HCT116 (cell line): ENCODE results near the gene EFCAB5. TPM values are rescaled to one million over a fixed set of nuclear protein-coding genes. Genes with fewer than 3 reads are reported as not detected.

Experiments used
- ATAC-seq: fragments of 200-7000 bp; cut with Tn5 transposase; 2 replicates; pipeline ENCODE4 v1.9.1; 2020; ENCODE audit warnings: mild to moderate bottlenecking, moderate library complexity
- BruUV-seq: library from RNA; stranded (reverse); fragments of 400-500 nt; replicated peaks from 2 replicates; lab custom pipeline; 2021; lab: Mats Ljungman, UMichigan
- CTCF ChIA-PET: fragments of 300-600 bp; sonication (Branson Sonifier 250); formaldehyde crosslinking; loops from one replicate; lab custom pipeline; 2021; ENCODE audit warnings: antibody characterized with exemption; lab: Charles Lee
- POLR2A ChIA-PET: fragments of 300-600, 350-600 bp; sonication (Branson Sonifier 250); formaldehyde crosslinking; loops from one replicate; lab custom pipeline; 2021; ENCODE audit warnings: antibody characterized with exemption; lab: Charles Lee
- RAD21 ChIA-PET, 2 experiments: fragments of 300-600 bp; sonication (Branson Sonifier 250); formaldehyde crosslinking; loops; one replicate each; lab custom pipeline; 2023; ENCODE audit warnings: low total read pairs in 2 of 2; ENCODE audit not compliant: uncharacterized antibody in 2 of 2, unreplicated experiment in 2 of 2, low non-redundant PET in 1 of 2; lab: Charles Lee
- DNase-seq: peaks from one replicate; pipeline ENCODE4 v3.0.0-alpha.2; 2010; ENCODE audit warnings: low read depth, low spot score
- H2AFZ ChIP-seq: fragments of 200-600 bp; shearing (Covaris generic), sonication (generic); 2 replicates; pipeline ENCODE4 v1.6.1; 2017; ENCODE audit warnings: low read depth, mixed run types, mixed read lengths, antibody characterized with exemption, low read length; ENCODE audit not compliant: poor library complexity, severe bottlenecking
- H3K27ac ChIP-seq: 2 replicates; pipeline ENCODE4 v1.5.1; 2012; ENCODE audit warnings: low read depth, low read length
- H3K27me3 ChIP-seq: fragments of 200-600 bp; sonication (generic); 2 replicates; pipeline ENCODE4 v1.6.1; 2016; ENCODE audit warnings: mixed run types, low read length, mixed read lengths; ENCODE audit not compliant: insufficient read depth
- H3K36me3 ChIP-seq, 2 experiments: fragments of 200-500 bp in 1 of 2; fragments of 200-600 bp in 1 of 2; sonication (Bioruptor generic) in 1 of 2; sonication (generic) in 1 of 2; 2 replicates each; pipeline versions ENCODE4 v1.5.1 to v1.6.1; 2014 to 2016; ENCODE audit warnings: low read length in 2 of 2, inconsistent platforms in 1 of 2, mixed read lengths in 1 of 2, mixed run types in 1 of 2; ENCODE audit not compliant: insufficient read depth in 2 of 2, control insufficient read depth in 1 of 2
- H3K4me1 ChIP-seq, 2 experiments: fragments of 200-600 bp in 1 of 2; sonication (generic) in 1 of 2; 2 replicates each; pipeline versions ENCODE4 v1.5.1 to v1.6.1; 2012 to 2017; ENCODE audit warnings: low read length in 2 of 2, inconsistent platforms in 1 of 2, mild to moderate bottlenecking in 1 of 2, mixed read lengths in 1 of 2, mixed run types in 1 of 2, moderate library complexity in 1 of 2; ENCODE audit not compliant: insufficient read depth in 2 of 2, control insufficient read depth in 1 of 2
- H3K4me2 ChIP-seq: fragments of 200-600 bp; sonication (generic); 2 replicates; pipeline ENCODE4 v1.6.1; 2017; ENCODE audit warnings: mixed run types, low read length, mixed read lengths
- H3K4me3 ChIP-seq, 2 experiments: fragments of 200-600 bp in 1 of 2; sonication (generic) in 1 of 2; replicated peaks in 1 of 2; 2 replicates each; pipeline ENCODE4 v1.5.1; 2011 to 2016; ENCODE audit warnings: low read length in 2 of 2, control low read depth in 1 of 2, low read depth in 1 of 2, mild to moderate bottlenecking in 1 of 2, mixed read lengths in 1 of 2, mixed run types in 1 of 2
- H3K79me2 ChIP-seq: fragments of 200-600 bp; sonication (generic); 2 replicates; pipeline ENCODE4 v1.6.1; 2017; ENCODE audit warnings: mild to moderate bottlenecking, mixed run types, low read length, moderate library complexity, mixed read lengths; ENCODE audit not compliant: insufficient read depth
- H3K9ac ChIP-seq: fragments of 200-600 bp; sonication (generic); 2 replicates; pipeline ENCODE4 v1.6.1; 2016; ENCODE audit warnings: low read length, mixed read lengths
- H3K9me2 ChIP-seq: fragments of 200-600 bp; sonication (generic), shearing (Covaris generic); 2 replicates; pipeline ENCODE4 v1.6.1; 2017; ENCODE audit warnings: mixed run types, mild to moderate bottlenecking, moderate library complexity; ENCODE audit not compliant: insufficient read depth
- H3K9me3 ChIP-seq, 2 experiments: fragments of 200-500 bp in 1 of 2; fragments of 200-600 bp in 1 of 2; sonication (Bioruptor generic) in 1 of 2; sonication (generic) in 1 of 2; 2 replicates each; pipeline ENCODE4 v1.6.1; 2014 to 2017; ENCODE audit warnings: low read length in 2 of 2, mixed read lengths in 2 of 2, inconsistent platforms in 1 of 2, low read depth in 1 of 2, mild to moderate bottlenecking in 1 of 2, mixed run types in 1 of 2, moderate library complexity in 1 of 2; ENCODE audit not compliant: control insufficient read depth in 1 of 2, insufficient read depth in 1 of 2
- H4K20me1 ChIP-seq: fragments of 200-600 bp; sonication (generic), shearing (Covaris generic); 2 replicates; pipeline ENCODE4 v1.6.1; 2017; ENCODE audit warnings: mixed run types, mild to moderate bottlenecking, moderate library complexity; ENCODE audit not compliant: insufficient read depth
- CBX3 ChIP-seq: IDR thresholded peaks from 2 replicates; pipeline ENCODE4 v1.6.1; 2012; ENCODE audit warnings: low read depth
- EGR1 ChIP-seq: IDR thresholded peaks from 2 replicates; pipeline ENCODE4 v1.6.1; 2012; ENCODE audit warnings: low read depth
- ELF1 ChIP-seq: IDR thresholded peaks from 2 replicates; pipeline ENCODE4 v1.6.1; 2012; ENCODE audit warnings: low read depth, borderline replicate concordance
- EZH2 ChIP-seq: fragments of 200-600 bp; sonication (generic); IDR thresholded peaks from 2 replicates; pipeline ENCODE4 v1.6.1; 2017; ENCODE audit warnings: antibody characterized with exemption, mixed run types
- FOSL1 ChIP-seq: IDR thresholded peaks from 2 replicates; pipeline ENCODE4 v1.6.1; 2012; ENCODE audit warnings: low read depth
- POLR2A ChIP-seq: IDR thresholded peaks from 2 replicates; pipeline ENCODE4 v1.7.0; 2011; ENCODE audit warnings: borderline replicate concordance; ENCODE audit not compliant: insufficient read depth, insufficient read length; ENCODE audit errors: extremely low read depth
- POLR2AphosphoS5 ChIP-seq: IDR thresholded peaks from 2 replicates; pipeline ENCODE4 v1.6.1; 2011; ENCODE audit warnings: mild to moderate bottlenecking, low read depth, low read length, moderate library complexity
- SP1 ChIP-seq: IDR thresholded peaks from 2 replicates; pipeline ENCODE4 v1.6.1; 2012; ENCODE audit warnings: low read depth
- YY1 ChIP-seq: IDR thresholded peaks from 2 replicates; pipeline ENCODE4 v1.6.1; 2011; ENCODE audit warnings: low read length, low read depth, moderate library complexity, mild to moderate bottlenecking; ENCODE audit not compliant: insufficient replicate concordance; ENCODE audit errors: extremely low read depth
- ZFX ChIP-seq: fragments of 450-650 bp; IDR thresholded peaks from 2 replicates; pipeline ENCODE4 v1.6.1; 2017
- ZNF274 ChIP-seq: fragments of 200-500 bp; sonication (Bioruptor generic); IDR thresholded peaks from 2 replicates; pipeline ENCODE4 v1.6.1; 2014; ENCODE audit warnings: mild to moderate bottlenecking, low read depth, low read length, inconsistent platforms
- intact Hi-C: fragments of 100-400 bp; cut with micrococcal nuclease; formaldehyde crosslinking; loops from 2 replicates; pipeline ENCODE4 v1.10.0; 2022
- total RNA-seq: library from RNA; stranded (reverse); gene quantifications from one replicate; pipeline ENCODE4 v1.2.1, GENCODE V29; 2021; ENCODE audit not compliant: unreplicated experiment
- TF ChIP-seq, protein P1 (sequence below), 3 experiments: fragments of 200-600 bp in 1 of 3; sonication (generic) in 1 of 3; IDR thresholded peaks in 2 of 3; conservative IDR thresholded peaks in 1 of 3; 2 replicates each; pipeline ENCODE4 v1.5.1; 2012 to 2017; ENCODE audit warnings: low read depth in 2 of 3, low read length in 2 of 3, antibody characterized with exemption in 1 of 3, borderline replicate concordance in 1 of 3, control low read depth in 1 of 3, mild to moderate bottlenecking in 1 of 3, mixed read lengths in 1 of 3, mixed run types in 1 of 3, moderate library complexity in 1 of 3; ENCODE audit not compliant: insufficient read depth in 1 of 3
- TF ChIP-seq, protein P2 (sequence below): IDR thresholded peaks from 2 replicates; pipeline ENCODE4 v1.6.1; 2012; ENCODE audit warnings: low read depth
- TF ChIP-seq, protein P3 (sequence below): IDR thresholded peaks from 2 replicates; pipeline ENCODE4 v1.6.1; 2012
- TF ChIP-seq, protein P4 (sequence below): IDR thresholded peaks from 2 replicates; pipeline ENCODE4 v1.6.1; 2012

The EFCAB5 gene
- total RNA-seq, 1 experiment from 2014 or later = 0.17 TPM

DNA sequence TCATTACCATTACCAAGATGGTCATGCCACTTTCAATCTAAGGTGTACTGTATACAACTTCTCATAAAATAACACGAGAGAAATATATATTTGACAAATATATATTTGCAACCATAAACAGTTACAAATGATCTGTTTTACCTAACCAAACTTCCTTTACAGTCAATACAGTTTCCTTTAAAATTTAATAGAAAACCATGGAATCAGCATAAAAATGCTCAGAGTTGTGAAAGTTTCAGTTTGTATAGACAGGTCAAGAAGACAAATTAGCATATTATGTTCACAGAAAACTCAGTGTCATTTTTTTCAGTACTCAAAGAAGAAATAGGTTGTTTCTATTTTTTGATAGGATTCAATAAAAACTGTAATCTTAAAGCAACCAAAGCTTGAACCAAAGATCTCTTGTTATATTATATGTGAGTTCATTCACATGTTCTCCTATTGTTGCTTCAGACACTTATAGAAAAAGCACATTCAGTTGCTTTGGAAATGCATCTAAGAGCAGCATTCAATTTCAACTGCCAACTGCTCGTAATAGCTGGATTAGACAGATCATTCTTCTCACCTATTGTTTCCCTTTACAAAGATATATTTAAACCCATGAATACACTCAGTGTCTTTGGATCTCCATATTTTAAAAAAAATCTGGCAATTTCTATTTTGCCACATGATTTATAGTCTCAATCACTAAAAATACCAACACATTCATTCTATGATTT lies 26.5 kb upstream of the EFCAB5 start:
- intact Hi-C loops = no loop called here

More for the DNA sequence above, 26.5 kb upstream of the EFCAB5 start:
- no peaks in the 10 kb centered on the region for H3K9me3 ChIP-seq
- H3K4me2 ChIP-seq = no peak overlapping the region
- no peaks in the 10 kb centered on the region for H4K20me1 ChIP-seq
- H3K79me2 ChIP-seq = peaks cover 5% of the 10 kb centered on the region
- BruUV-seq = no TSS peak
- no peak overlapping the region for H3K27ac ChIP-seq
- no peak for TF ChIP-seq EZH2
- TF ChIP-seq SP1 = no peak
- TF ChIP-seq, protein P1, sequence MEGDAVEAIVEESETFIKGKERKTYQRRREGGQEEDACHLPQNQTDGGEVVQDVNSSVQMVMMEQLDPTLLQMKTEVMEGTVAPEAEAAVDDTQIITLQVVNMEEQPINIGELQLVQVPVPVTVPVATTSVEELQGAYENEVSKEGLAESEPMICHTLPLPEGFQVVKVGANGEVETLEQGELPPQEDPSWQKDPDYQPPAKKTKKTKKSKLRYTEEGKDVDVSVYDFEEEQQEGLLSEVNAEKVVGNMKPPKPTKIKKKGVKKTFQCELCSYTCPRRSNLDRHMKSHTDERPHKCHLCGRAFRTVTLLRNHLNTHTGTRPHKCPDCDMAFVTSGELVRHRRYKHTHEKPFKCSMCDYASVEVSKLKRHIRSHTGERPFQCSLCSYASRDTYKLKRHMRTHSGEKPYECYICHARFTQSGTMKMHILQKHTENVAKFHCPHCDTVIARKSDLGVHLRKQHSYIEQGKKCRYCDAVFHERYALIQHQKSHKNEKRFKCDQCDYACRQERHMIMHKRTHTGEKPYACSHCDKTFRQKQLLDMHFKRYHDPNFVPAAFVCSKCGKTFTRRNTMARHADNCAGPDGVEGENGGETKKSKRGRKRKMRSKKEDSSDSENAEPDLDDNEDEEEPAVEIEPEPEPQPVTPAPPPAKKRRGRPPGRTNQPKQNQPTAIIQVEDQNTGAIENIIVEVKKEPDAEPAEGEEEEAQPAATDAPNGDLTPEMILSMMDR (IDR thresholded peaks at IDR 0.05 in 2 of 3, conservative IDR thresholded peaks at IDR 0.05 in 1 of 3; ENCODE audit: borderline replicate concordance in 1 of 3, insufficient read depth in 1 of 3, low read depth in 2 of 3, low read length in 2 of 3) = no peak
- no peak for TF ChIP-seq YY1
- TF ChIP-seq, protein P2, sequence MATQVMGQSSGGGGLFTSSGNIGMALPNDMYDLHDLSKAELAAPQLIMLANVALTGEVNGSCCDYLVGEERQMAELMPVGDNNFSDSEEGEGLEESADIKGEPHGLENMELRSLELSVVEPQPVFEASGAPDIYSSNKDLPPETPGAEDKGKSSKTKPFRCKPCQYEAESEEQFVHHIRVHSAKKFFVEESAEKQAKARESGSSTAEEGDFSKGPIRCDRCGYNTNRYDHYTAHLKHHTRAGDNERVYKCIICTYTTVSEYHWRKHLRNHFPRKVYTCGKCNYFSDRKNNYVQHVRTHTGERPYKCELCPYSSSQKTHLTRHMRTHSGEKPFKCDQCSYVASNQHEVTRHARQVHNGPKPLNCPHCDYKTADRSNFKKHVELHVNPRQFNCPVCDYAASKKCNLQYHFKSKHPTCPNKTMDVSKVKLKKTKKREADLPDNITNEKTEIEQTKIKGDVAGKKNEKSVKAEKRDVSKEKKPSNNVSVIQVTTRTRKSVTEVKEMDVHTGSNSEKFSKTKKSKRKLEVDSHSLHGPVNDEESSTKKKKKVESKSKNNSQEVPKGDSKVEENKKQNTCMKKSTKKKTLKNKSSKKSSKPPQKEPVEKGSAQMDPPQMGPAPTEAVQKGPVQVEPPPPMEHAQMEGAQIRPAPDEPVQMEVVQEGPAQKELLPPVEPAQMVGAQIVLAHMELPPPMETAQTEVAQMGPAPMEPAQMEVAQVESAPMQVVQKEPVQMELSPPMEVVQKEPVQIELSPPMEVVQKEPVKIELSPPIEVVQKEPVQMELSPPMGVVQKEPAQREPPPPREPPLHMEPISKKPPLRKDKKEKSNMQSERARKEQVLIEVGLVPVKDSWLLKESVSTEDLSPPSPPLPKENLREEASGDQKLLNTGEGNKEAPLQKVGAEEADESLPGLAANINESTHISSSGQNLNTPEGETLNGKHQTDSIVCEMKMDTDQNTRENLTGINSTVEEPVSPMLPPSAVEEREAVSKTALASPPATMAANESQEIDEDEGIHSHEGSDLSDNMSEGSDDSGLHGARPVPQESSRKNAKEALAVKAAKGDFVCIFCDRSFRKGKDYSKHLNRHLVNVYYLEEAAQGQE = no peak
- no peak for TF ChIP-seq POLR2A
- TF ChIP-seq, protein P3, sequence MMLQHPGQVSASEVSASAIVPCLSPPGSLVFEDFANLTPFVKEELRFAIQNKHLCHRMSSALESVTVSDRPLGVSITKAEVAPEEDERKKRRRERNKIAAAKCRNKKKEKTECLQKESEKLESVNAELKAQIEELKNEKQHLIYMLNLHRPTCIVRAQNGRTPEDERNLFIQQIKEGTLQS = no peak
- no peak for TF ChIP-seq ZNF274
- no peak for TF ChIP-seq ZFX
- no peak for TF ChIP-seq EGR1
- TF ChIP-seq CBX3 = no peak
- no peak for TF ChIP-seq POLR2AphosphoS5
- TF ChIP-seq FOSL1 = no peak
- no peak for TF ChIP-seq ELF1
- TF ChIP-seq, protein P4, sequence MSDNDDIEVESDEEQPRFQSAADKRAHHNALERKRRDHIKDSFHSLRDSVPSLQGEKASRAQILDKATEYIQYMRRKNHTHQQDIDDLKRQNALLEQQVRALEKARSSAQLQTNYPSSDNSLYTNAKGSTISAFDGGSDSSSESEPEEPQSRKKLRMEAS = no peak
- H2AFZ ChIP-seq = no peak overlapping the region
- ChIA-PET POLR2A (no interaction called here), RAD21 (interaction anchor here in 1 of 2 experiments (0.7 kb wide), 1 partner anchor 298 kb away, joined by 3 read pairs; no protein-coding TSS in a partner anchor), CTCF (interaction anchor here (1.0 kb wide), 1 partner anchor 323 kb away, joined by 3 read pairs; no protein-coding TSS in a partner anchor)
- no peak overlapping the region for H3K9ac ChIP-seq
- H3K36me3 ChIP-seq = no peaks in the 10 kb centered on the region
- peaks cover 7 to 12% of the 10 kb centered on the region in 2 experiments; a peak in 3 of 4 replicates for H3K4me1 ChIP-seq
- H3K27me3 ChIP-seq = no peaks in the 10 kb centered on the region
- ATAC-seq (no peak), DNase-seq (no peak)
- H3K9me2 ChIP-seq = no peaks in the 10 kb centered on the region
- no peak overlapping the region for H3K4me3 ChIP-seq
